Measurements from ENCODE around the gene DOK6.

The DOK6 gene

GRCh38 chr18:69701305-69701704 lies 300.6 kb downstream of the DOK6 start:
- no peaks in the 10 kb centered on the region for H3K27me3 ChIP-seq (ENCODE audit: insufficient read depth, low read length)
- no peak overlapping the region for H2BK5ac ChIP-seq (ENCODE audit: low read depth, low read length, poor library complexity)
- H4K12ac ChIP-seq (ENCODE audit: low read depth, low read length) = no peak overlapping the region
- no peak overlapping the region for H2AFZ ChIP-seq (ENCODE audit: insufficient read depth, low read length, poor library complexity)
- no peaks in the 10 kb centered on the region for H3K4me1 ChIP-seq (ENCODE audit: control insufficient read depth in 1 of 2, insufficient read depth in 2 of 2, low read length in 2 of 2)
- H3K27ac ChIP-seq (ENCODE audit: low read depth, low read length) = no peak overlapping the region
- H2BK120ac ChIP-seq (ENCODE audit: insufficient read depth, low read length, poor library complexity) = no peak overlapping the region
- no peak overlapping the region for H3K23ac ChIP-seq (ENCODE audit: low read length)
- H3K9me3 ChIP-seq (ENCODE audit: insufficient read depth, low read depth, low read length) = no peaks in the 10 kb centered on the region
- no peaks in the 10 kb centered on the region for H3K36me3 ChIP-seq (ENCODE audit: control insufficient read depth in 1 of 2, insufficient read depth in 2 of 2, low read length in 2 of 2)
- H3K14ac ChIP-seq (ENCODE audit: low read length) = no peak overlapping the region
- H3K18ac ChIP-seq (ENCODE audit: low read length) = no peak overlapping the region
- no peaks in the 10 kb centered on the region for H3K79me2 ChIP-seq (ENCODE audit: control insufficient read depth, insufficient read depth, low read length, poor library complexity)
- H4K8ac ChIP-seq (ENCODE audit: low read depth, low read length) = no peak overlapping the region
- H3K79me1 ChIP-seq (ENCODE audit: low read length) = no peaks in the 10 kb centered on the region
- WGBS (ENCODE audit: extremely low coverage, insufficient coverage, insufficient read length) = no CpG with 5 or more reads among the region's 2 CpGs
- H4K91ac ChIP-seq (ENCODE audit: low read depth, low read length) = no peak overlapping the region
- no peak overlapping the region for H3K9ac ChIP-seq (ENCODE audit: low read length)
- H2AK5ac ChIP-seq (ENCODE audit: low read length) = no peak overlapping the region
- no peak overlapping the region for H3K4me3 ChIP-seq (ENCODE audit: low read depth, low read length)
- H3K4ac ChIP-seq (ENCODE audit: low read depth, low read length) = no peak overlapping the region
- no peak overlapping the region for H2BK12ac ChIP-seq (ENCODE audit: low read length)
- H3K4me2 ChIP-seq (ENCODE audit: low read length) = no peak overlapping the region
- DNase-seq = no peak

GRCh38 chr18:69703461-69703860 lies 302.8 kb downstream of the DOK6 start:
- H3K79me1 ChIP-seq (ENCODE audit: low read length) = no peaks in the 10 kb centered on the region
- H3K27me3 ChIP-seq (ENCODE audit: insufficient read depth, low read length) = no peaks in the 10 kb centered on the region
- H4K8ac ChIP-seq (ENCODE audit: low read depth, low read length) = no peak overlapping the region
- no peak overlapping the region for H3K9ac ChIP-seq (ENCODE audit: low read length)
- H3K4me3 ChIP-seq (ENCODE audit: low read depth, low read length) = no peak overlapping the region
- H3K14ac ChIP-seq (ENCODE audit: low read length) = no peak overlapping the region
- H3K4ac ChIP-seq (ENCODE audit: low read depth, low read length) = no peak overlapping the region
- H4K91ac ChIP-seq (ENCODE audit: low read depth, low read length) = no peak overlapping the region
- no peaks in the 10 kb centered on the region for H3K79me2 ChIP-seq (ENCODE audit: control insufficient read depth, insufficient read depth, low read length, poor library complexity)
- no peak overlapping the region for H2BK120ac ChIP-seq (ENCODE audit: insufficient read depth, low read length, poor library complexity)
- no peaks in the 10 kb centered on the region for H3K36me3 ChIP-seq (ENCODE audit: control insufficient read depth in 1 of 2, insufficient read depth in 2 of 2, low read length in 2 of 2)
- no peak overlapping the region for H2AFZ ChIP-seq (ENCODE audit: insufficient read depth, low read length, poor library complexity)
- H3K18ac ChIP-seq (ENCODE audit: low read length) = no peak overlapping the region
- no peaks in the 10 kb centered on the region for H3K9me3 ChIP-seq (ENCODE audit: insufficient read depth, low read depth, low read length)
- no peak for DNase-seq
- no peaks in the 10 kb centered on the region for H3K4me1 ChIP-seq (ENCODE audit: control insufficient read depth in 1 of 2, insufficient read depth in 2 of 2, low read length in 2 of 2)
- H2BK12ac ChIP-seq (ENCODE audit: low read length) = no peak overlapping the region
- H3K23ac ChIP-seq (ENCODE audit: low read length) = no peak overlapping the region
- no peak overlapping the region for H3K27ac ChIP-seq (ENCODE audit: low read depth, low read length)
- H4K12ac ChIP-seq (ENCODE audit: low read depth, low read length) = no peak overlapping the region
- no peak overlapping the region for H3K4me2 ChIP-seq (ENCODE audit: low read length)
- no peak overlapping the region for H2BK5ac ChIP-seq (ENCODE audit: low read depth, low read length, poor library complexity)
- H2AK5ac ChIP-seq (ENCODE audit: low read length) = no peak overlapping the region

GRCh38 chr18:69705987-69706386 lies 305.3 kb downstream of the DOK6 start:
- Histone ChIP-seq H3K9me3 (ENCODE audit: insufficient read depth, low read depth, low read length) (no peaks in the 10 kb centered on the region), H2AFZ (ENCODE audit: insufficient read depth, low read length, poor library complexity) (no peak overlapping the region), H3K4me2 (ENCODE audit: low read length) (no peak overlapping the region), H3K18ac (ENCODE audit: low read length) (no peak overlapping the region), H3K79me2 (ENCODE audit: control insufficient read depth, insufficient read depth, low read length, poor library complexity) (no peaks in the 10 kb centered on the region), H3K14ac (ENCODE audit: low read length) (no peak overlapping the region), H3K4ac (ENCODE audit: low read depth, low read length) (no peak overlapping the region), H3K27ac (ENCODE audit: low read depth, low read length) (no peak overlapping the region), H4K91ac (ENCODE audit: low read depth, low read length) (no peak overlapping the region), H3K36me3 (ENCODE audit: control insufficient read depth in 1 of 2, insufficient read depth in 2 of 2, low read length in 2 of 2) (no peaks in the 10 kb centered on the region), H2AK5ac (ENCODE audit: low read length) (no peak overlapping the region), H2BK120ac (ENCODE audit: insufficient read depth, low read length, poor library complexity) (no peak overlapping the region), H2BK12ac (ENCODE audit: low read length) (no peak overlapping the region), H4K12ac (ENCODE audit: low read depth, low read length) (no peak overlapping the region), H3K27me3 (ENCODE audit: insufficient read depth, low read length) (no peaks in the 10 kb centered on the region), H3K23ac (ENCODE audit: low read length) (no peak overlapping the region), H3K79me1 (ENCODE audit: low read length) (no peaks in the 10 kb centered on the region), H2BK5ac (ENCODE audit: low read depth, low read length, poor library complexity) (no peak overlapping the region), H3K4me3 (ENCODE audit: low read depth, low read length) (no peak overlapping the region), H4K8ac (ENCODE audit: low read depth, low read length) (no peak overlapping the region), H3K9ac (ENCODE audit: low read length) (no peak overlapping the region), H3K4me1 (ENCODE audit: control insufficient read depth in 1 of 2, insufficient read depth in 2 of 2, low read length in 2 of 2) (no peaks in the 10 kb centered on the region)
- DNase-seq = no peak
- WGBS (ENCODE audit: extremely low coverage, insufficient coverage, insufficient read length) = no CpG with 5 or more reads among the region's 2 CpGs

GRCh38 chr18:69708844-69709243 lies 308.2 kb downstream of the DOK6 start:
- Histone ChIP-seq H3K4me3 (ENCODE audit: low read depth, low read length) (no peak overlapping the region), H4K12ac (ENCODE audit: low read depth, low read length) (no peak overlapping the region), H3K18ac (ENCODE audit: low read length) (no peak overlapping the region), H2AFZ (ENCODE audit: insufficient read depth, low read length, poor library complexity) (no peak overlapping the region), H3K27me3 (ENCODE audit: insufficient read depth, low read length) (no peaks in the 10 kb centered on the region), H3K27ac (ENCODE audit: low read depth, low read length) (no peak overlapping the region), H4K8ac (ENCODE audit: low read depth, low read length) (no peak overlapping the region), H3K79me1 (ENCODE audit: low read length) (no peaks in the 10 kb centered on the region), H3K9ac (ENCODE audit: low read length) (no peak overlapping the region), H3K14ac (ENCODE audit: low read length) (no peak overlapping the region), H3K23ac (ENCODE audit: low read length) (no peak overlapping the region), H3K4me1 (ENCODE audit: control insufficient read depth in 1 of 2, insufficient read depth in 2 of 2, low read length in 2 of 2) (no peaks in the 10 kb centered on the region), H2BK12ac (ENCODE audit: low read length) (no peak overlapping the region), H3K79me2 (ENCODE audit: control insufficient read depth, insufficient read depth, low read length, poor library complexity) (no peaks in the 10 kb centered on the region), H4K91ac (ENCODE audit: low read depth, low read length) (no peak overlapping the region), H3K4me2 (ENCODE audit: low read length) (no peak overlapping the region), H2BK120ac (ENCODE audit: insufficient read depth, low read length, poor library complexity) (no peak overlapping the region), H3K4ac (ENCODE audit: low read depth, low read length) (no peak overlapping the region), H2BK5ac (ENCODE audit: low read depth, low read length, poor library complexity) (no peak overlapping the region), H2AK5ac (ENCODE audit: low read length) (no peak overlapping the region), H3K36me3 (ENCODE audit: control insufficient read depth in 1 of 2, insufficient read depth in 2 of 2, low read length in 2 of 2) (no peaks in the 10 kb centered on the region), H3K9me3 (ENCODE audit: insufficient read depth, low read depth, low read length) (no peaks in the 10 kb centered on the region)
- WGBS (ENCODE audit: extremely low coverage, insufficient coverage, insufficient read length) = no CpG with 5 or more reads among the region's 7 CpGs
- no peak for DNase-seq
